ENCODE measurements around the gene SMARCD2. TPM values are rescaled to one million over a fixed set of nuclear protein-coding genes. Genes with fewer than 3 reads are reported as not detected.
A peak's percentile ranks its signal among the peaks of the same experiment; 100 is the strongest.

SMARCD2 gene
- total and polyA plus RNA-seq, 2 of the 13 experiments (the other 11 are each of a cell fraction or from before 2014, with no cell fraction given) = 122 to 150 TPM

- Histone ChIP-seq H3K27me3 (ENCODE audit: control insufficient read depth in 1 of 2, insufficient read depth in 2 of 2, low read length in 2 of 2) (no peaks in the 10 kb centered on the region), H2AFZ (ENCODE audit: low read length) (no peak overlapping the region), H3K9me3 (ENCODE audit: low read length) (no peaks in the 10 kb centered on the region), H3K27ac (ENCODE audit: extremely low read length, insufficient read depth, low read length) (no peak overlapping the region), H4K20me1 (ENCODE audit: insufficient read depth, low read length) (0 out of 2 replicates have a peak, but pooled peaks cover 2% of the 10 kb centered on the region), H3K4me3 (replicated peaks in 1 of 3; ENCODE audit: insufficient read depth in 1 of 3, low read depth in 2 of 3, low read length in 3 of 3) (no peak overlapping the region), H3K4me1 (ENCODE audit: insufficient read depth, low read length) (peaks cover 15% of the 10 kb centered on the region), H3K4me2 (ENCODE audit: low read depth, low read length) (no peak overlapping the region), H3K79me2 (ENCODE audit: insufficient read depth, low read length) (peaks cover 26% of the 10 kb centered on the region), H3K9ac (ENCODE audit: insufficient read depth, low read depth, low read length) (no peak overlapping the region), H3K36me3 (replicated peaks in 1 of 2; ENCODE audit: control insufficient read depth in 1 of 2, insufficient read depth in 2 of 2, low read length in 2 of 2) (peaks cover 62 to 88% of the 10 kb centered on the region in 2 experiments)
- no TSS peak for BruUV-seq (replicated peaks)
- in situ Hi-C loops (cut with HindIII; ENCODE audit: extremely low pct_ligation_motif_present, low pct_unique_long_range_greater_than_20kb) (no loop called here), intact Hi-C loops (cut with micrococcal nuclease; ENCODE audit: unreplicated experiment) (no loop called here)
- 96% methylated on average over 14 of the region's 15 CpGs for WGBS (ENCODE audit: low lambda C conversion rate)
- DNase-seq (ENCODE audit: low spot score) = no peak
- no peak for ATAC-seq
- POLR2A ChIA-PET = interaction anchor here (0.9 to 5.2 kb wide), 3 partner anchors 7 to 60 kb away, joined by 3 to 30 read pairs (median 5); partner anchors contain the start of genes CCDC47, DDX42 and SMARCD2
- CTCF ChIA-PET (ENCODE audit: low intra/inter-chr PET ratio, low total read pairs) = no interaction called here
- FAIRE-seq = no peak
- no peak for TF ChIP-seq KLF11 (CRISPR knock-in tag; IDR thresholded peaks at IDR 0.05)
- TF ChIP-seq, protein P1, sequence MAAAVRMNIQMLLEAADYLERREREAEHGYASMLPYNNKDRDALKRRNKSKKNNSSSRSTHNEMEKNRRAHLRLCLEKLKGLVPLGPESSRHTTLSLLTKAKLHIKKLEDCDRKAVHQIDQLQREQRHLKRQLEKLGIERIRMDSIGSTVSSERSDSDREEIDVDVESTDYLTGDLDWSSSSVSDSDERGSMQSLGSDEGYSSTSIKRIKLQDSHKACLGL (CRISPR knock-in tag; IDR thresholded peaks at IDR 0.05) = peak; percentile 5; the same call in 1 of the 2 replicates
- no peak for TF ChIP-seq GATAD1 (CRISPR knock-in tag; IDR thresholded peaks at IDR 0.05)
- TF ChIP-seq AGO1 (IDR thresholded peaks at IDR 0.05; ENCODE audit: low read depth, low read length, poor library complexity, severe bottlenecking) = no peak
- TF ChIP-seq, protein P2, sequence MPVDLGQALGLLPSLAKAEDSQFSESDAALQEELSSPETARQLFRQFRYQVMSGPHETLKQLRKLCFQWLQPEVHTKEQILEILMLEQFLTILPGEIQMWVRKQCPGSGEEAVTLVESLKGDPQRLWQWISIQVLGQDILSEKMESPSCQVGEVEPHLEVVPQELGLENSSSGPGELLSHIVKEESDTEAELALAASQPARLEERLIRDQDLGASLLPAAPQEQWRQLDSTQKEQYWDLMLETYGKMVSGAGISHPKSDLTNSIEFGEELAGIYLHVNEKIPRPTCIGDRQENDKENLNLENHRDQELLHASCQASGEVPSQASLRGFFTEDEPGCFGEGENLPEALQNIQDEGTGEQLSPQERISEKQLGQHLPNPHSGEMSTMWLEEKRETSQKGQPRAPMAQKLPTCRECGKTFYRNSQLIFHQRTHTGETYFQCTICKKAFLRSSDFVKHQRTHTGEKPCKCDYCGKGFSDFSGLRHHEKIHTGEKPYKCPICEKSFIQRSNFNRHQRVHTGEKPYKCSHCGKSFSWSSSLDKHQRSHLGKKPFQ (CRISPR knock-in tag; IDR thresholded peaks at IDR 0.05; ENCODE audit: insufficient replicate concordance) = no peak
- no peak for TF ChIP-seq ZBTB49 (CRISPR knock-in tag; IDR thresholded peaks at IDR 0.05; ENCODE audit: borderline replicate concordance)
- no peak for TF ChIP-seq NR1H2 (CRISPR knock-in tag; IDR thresholded peaks at IDR 0.05; ENCODE audit: borderline replicate concordance, low read depth)
- no peak for TF ChIP-seq ZNF180 (CRISPR knock-in tag; IDR thresholded peaks at IDR 0.05; ENCODE audit: borderline replicate concordance, low read depth)
- no peak for TF ChIP-seq AHR (CRISPR knock-in tag; IDR thresholded peaks at IDR 0.05)
- no peak for TF ChIP-seq ZBTB37 (CRISPR knock-in tag; IDR thresholded peaks at IDR 0.05)
- peak; percentile 56; the same call in 1 of the 2 replicates for TF ChIP-seq PAF1 (CRISPR knock-in tag; IDR thresholded peaks at IDR 0.05)
- TF ChIP-seq ZNF567 (CRISPR knock-in tag; IDR thresholded peaks at IDR 0.05; ENCODE audit: borderline replicate concordance) = no peak
- no peak for TF ChIP-seq ZNF263 (CRISPR knock-in tag; IDR thresholded peaks at IDR 0.05)
- TF ChIP-seq, protein P3, sequence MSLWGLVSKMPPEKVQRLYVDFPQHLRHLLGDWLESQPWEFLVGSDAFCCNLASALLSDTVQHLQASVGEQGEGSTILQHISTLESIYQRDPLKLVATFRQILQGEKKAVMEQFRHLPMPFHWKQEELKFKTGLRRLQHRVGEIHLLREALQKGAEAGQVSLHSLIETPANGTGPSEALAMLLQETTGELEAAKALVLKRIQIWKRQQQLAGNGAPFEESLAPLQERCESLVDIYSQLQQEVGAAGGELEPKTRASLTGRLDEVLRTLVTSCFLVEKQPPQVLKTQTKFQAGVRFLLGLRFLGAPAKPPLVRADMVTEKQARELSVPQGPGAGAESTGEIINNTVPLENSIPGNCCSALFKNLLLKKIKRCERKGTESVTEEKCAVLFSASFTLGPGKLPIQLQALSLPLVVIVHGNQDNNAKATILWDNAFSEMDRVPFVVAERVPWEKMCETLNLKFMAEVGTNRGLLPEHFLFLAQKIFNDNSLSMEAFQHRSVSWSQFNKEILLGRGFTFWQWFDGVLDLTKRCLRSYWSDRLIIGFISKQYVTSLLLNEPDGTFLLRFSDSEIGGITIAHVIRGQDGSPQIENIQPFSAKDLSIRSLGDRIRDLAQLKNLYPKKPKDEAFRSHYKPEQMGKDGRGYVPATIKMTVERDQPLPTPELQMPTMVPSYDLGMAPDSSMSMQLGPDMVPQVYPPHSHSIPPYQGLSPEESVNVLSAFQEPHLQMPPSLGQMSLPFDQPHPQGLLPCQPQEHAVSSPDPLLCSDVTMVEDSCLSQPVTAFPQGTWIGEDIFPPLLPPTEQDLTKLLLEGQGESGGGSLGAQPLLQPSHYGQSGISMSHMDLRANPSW (CRISPR knock-in tag; IDR thresholded peaks at IDR 0.05; ENCODE audit: borderline replicate concordance) = no peak
- no peak for TF ChIP-seq ZNF766 (CRISPR knock-in tag; IDR thresholded peaks at IDR 0.05; ENCODE audit: borderline replicate concordance)
Measured at GRCh38 chr17:63833741-63834373, 8.6 kb downstream of the SMARCD2 start.
